IMR-90 (cell line): ENCODE data around the gene SYNPO2. TPM values are rescaled to one million over a fixed set of nuclear protein-coding genes. Genes with fewer than 3 reads are reported as not detected.

Experiments
- ATAC-seq: fragments of 200-7000 bp; cut with Tn5 transposase; 2 replicates; pipeline ENCODE4 v1.9.1; 2020; ENCODE audit warnings: low read depth, mild to moderate bottlenecking, moderate library complexity
- BruUV-seq: library from RNA; stranded (reverse); fragments of 400-500 nt; replicated peaks from 2 replicates; lab custom pipeline; 2021; lab: Mats Ljungman, UMichigan
- CTCF ChIA-PET: fragments of 300-600 bp; formaldehyde crosslinking; extraction: SDS; loops from one replicate; lab custom pipeline; 2021; ENCODE audit warnings: antibody characterized with exemption; lab: Yijun Ruan, JAX
- POLR2A ChIA-PET: fragments of 300-600 bp; sonication (Branson Sonifier 250); formaldehyde crosslinking; loops from one replicate; lab custom pipeline; 2022; ENCODE audit warnings: antibody characterized with exemption; ENCODE audit not compliant: unreplicated experiment; lab: Charles Lee
- DNase-seq: peaks from one replicate; pipeline ENCODE4 v3.0.0; 2013
- H2AFZ ChIP-seq: replicated peaks from 2 replicates; pipeline ENCODE3; 2013; ENCODE audit warnings: low read length, mild to moderate bottlenecking; ENCODE audit not compliant: poor library complexity
- H2AK5ac ChIP-seq: 2 replicates; pipeline ENCODE4 v1.6.1; 2013; ENCODE audit warnings: low read depth, low read length, inconsistent platforms
- H2AK9ac ChIP-seq: replicated peaks from 2 replicates; pipeline ENCODE3; 2013; ENCODE audit warnings: mild to moderate bottlenecking, low read depth, low read length, moderate library complexity; ENCODE audit not compliant: poor library complexity
- H2BK120ac ChIP-seq: 2 replicates; pipeline ENCODE4 v1.6.1; 2013; ENCODE audit warnings: low read depth, low read length, inconsistent platforms
- H2BK15ac ChIP-seq: 3 replicates; pipeline ENCODE4 v1.6.1; 2013; ENCODE audit warnings: low read depth, low read length, inconsistent platforms
- H2BK20ac ChIP-seq: 2 replicates; pipeline ENCODE4 v1.6.1; 2013; ENCODE audit warnings: low read depth, mild to moderate bottlenecking, inconsistent platforms, low read length, moderate library complexity
- H2BK5ac ChIP-seq: 2 replicates; pipeline ENCODE4 v1.6.1; 2013; ENCODE audit warnings: mild to moderate bottlenecking, low read depth, low read length, inconsistent platforms; ENCODE audit not compliant: poor library complexity, severe bottlenecking
- H3K14ac ChIP-seq: replicated peaks from 2 replicates; pipeline ENCODE4 v1.6.1; 2013; ENCODE audit warnings: low read depth, low read length, inconsistent platforms
- H3K18ac ChIP-seq: 2 replicates; pipeline ENCODE4 v1.6.1; 2013; ENCODE audit warnings: low read depth, low read length, control low read depth
- H3K23ac ChIP-seq: 2 replicates; pipeline ENCODE4 v1.6.1; 2013; ENCODE audit warnings: low read depth, low read length, inconsistent platforms
- H3K27ac ChIP-seq: 2 replicates; pipeline ENCODE4 v1.5.1; 2013; ENCODE audit warnings: mild to moderate bottlenecking, control low read depth, low read length; ENCODE audit not compliant: insufficient read depth
- H3K27me3 ChIP-seq: 2 replicates; pipeline ENCODE4 v1.6.1; 2013; ENCODE audit warnings: low read length; ENCODE audit not compliant: control insufficient read depth, insufficient read depth
- H3K36me3 ChIP-seq: 2 replicates; pipeline ENCODE4 v1.6.1; 2013; ENCODE audit warnings: low read length, mixed read lengths; ENCODE audit not compliant: control insufficient read depth, insufficient read depth
- H3K4ac ChIP-seq: 2 replicates; pipeline ENCODE4 v1.6.1; 2013; ENCODE audit warnings: low read depth, low read length, inconsistent platforms
- H3K4me1 ChIP-seq: 2 replicates; pipeline ENCODE4 v1.6.1; 2013; ENCODE audit warnings: low read length, mixed read lengths; ENCODE audit not compliant: control insufficient read depth, insufficient read depth
- H3K4me2 ChIP-seq: 2 replicates; pipeline ENCODE4 v1.6.1; 2013; ENCODE audit warnings: low read depth, mild to moderate bottlenecking, control low read depth, low read length, moderate library complexity
- H3K4me3 ChIP-seq: 2 replicates; pipeline ENCODE4 v1.5.1; 2013; ENCODE audit warnings: low read depth, mild to moderate bottlenecking, control low read depth, low read length, moderate library complexity; ENCODE audit not compliant: insufficient read depth
- H3K56ac ChIP-seq: 2 replicates; pipeline ENCODE4 v1.6.1; 2013; ENCODE audit warnings: low read length, inconsistent platforms; ENCODE audit not compliant: insufficient read depth; ENCODE audit errors: extremely low read depth
- H3K79me1 ChIP-seq, 2 experiments: 2 replicates each; pipeline ENCODE4 v1.6.1; 2013; ENCODE audit warnings: low read length in 2 of 2, inconsistent platforms in 1 of 2, low read depth in 1 of 2
- H3K9ac ChIP-seq: 2 replicates; pipeline ENCODE4 v1.6.1; 2013; ENCODE audit warnings: low read depth, low read length, control low read depth
- H3K9me1 ChIP-seq: 2 replicates; pipeline ENCODE4 v1.6.1; 2013; ENCODE audit warnings: low read length, inconsistent platforms; ENCODE audit not compliant: insufficient read depth
- H3K9me3 ChIP-seq: 2 replicates; pipeline ENCODE4 v1.6.1; 2013; ENCODE audit warnings: low read length; ENCODE audit not compliant: control insufficient read depth, insufficient read depth
- H4K20me1 ChIP-seq: 2 replicates; pipeline ENCODE4 v1.6.1; 2013; ENCODE audit warnings: low read length, inconsistent platforms; ENCODE audit not compliant: insufficient read depth
- H4K5ac ChIP-seq: 2 replicates; pipeline ENCODE4 v1.6.1; 2013; ENCODE audit warnings: mild to moderate bottlenecking, low read depth, low read length, control low read depth
- H4K8ac ChIP-seq, 2 experiments: 2 replicates each; pipeline ENCODE4 v1.6.1; 2013; ENCODE audit warnings: low read depth in 2 of 2, low read length in 2 of 2, control low read depth in 1 of 2, inconsistent platforms in 1 of 2
- H4K91ac ChIP-seq: 2 replicates; pipeline ENCODE4 v1.6.1; 2013; ENCODE audit warnings: low read depth, low read length, inconsistent platforms; ENCODE audit not compliant: insufficient read depth
- FOS ChIP-seq: fragments of 150-350 bp; IDR thresholded peaks from 2 replicates; pipeline ENCODE4 v1.6.1; 2016; ENCODE audit warnings: low read depth, low read length
- MAFK ChIP-seq: IDR thresholded peaks from 2 replicates; pipeline ENCODE4 v1.6.1; 2012; ENCODE audit warnings: low read depth, low read length, improper control_type of control experiment
- RCOR1 ChIP-seq: IDR thresholded peaks from 2 replicates; pipeline ENCODE4 v1.6.1; 2012; ENCODE audit warnings: mild to moderate bottlenecking, low read length, improper control_type of control experiment; ENCODE audit not compliant: insufficient replicate concordance
- RFX5 ChIP-seq: IDR thresholded peaks from 2 replicates; pipeline ENCODE4 v1.8.0; 2012; ENCODE audit warnings: low read depth, mild to moderate bottlenecking, low read length, moderate library complexity
- SMC3 ChIP-seq: fragments of 150-350 bp; IDR thresholded peaks from 2 replicates; pipeline ENCODE4 v1.6.1; 2016; ENCODE audit warnings: low read depth, mild to moderate bottlenecking, antibody characterized with exemption, low read length, moderate library complexity
- whole genome bisulfite sequencing, 2 experiments: methylation state at CpG; one replicate each; pipeline versions ENCODE4 v1.1.5 to v1.1.7; 2013; ENCODE audit warnings: missing lambda C conversion rate in 2 of 2; ENCODE audit not compliant: insufficient read length in 1 of 2; ENCODE audit errors: extremely low coverage in 2 of 2; 5-methylcytosine and 5-hydroxymethylcytosine counted together
- dilution Hi-C: fragments of 300-500 bp; cut with HindIII; formaldehyde crosslinking; loops from one replicate; pipeline ENCODE4 v1.14.3; 2018; ENCODE audit warnings: low sequenced_read_pairs; ENCODE audit not compliant: unreplicated experiment
- in situ Hi-C: fragments of 300-500 bp; cut with MboI; formaldehyde crosslinking; loops from 3 replicates; pipeline ENCODE4 v1.14.3; 2019; ENCODE audit warnings: low sequenced_read_pairs, inconsistent platforms, mixed read lengths
- intact Hi-C: fragments of 100-400 bp; cut with micrococcal nuclease; formaldehyde crosslinking; loops from 2 replicates; pipeline ENCODE4 v1.10.0; 2022
- polyA plus RNA-seq, 3 experiments: library from polyadenylated mRNA; depleted of rRNA; stranded (reverse); fragments of >200 nt; gene quantifications; 2 replicates each; pipeline ENCODE4 v1.2.3, GENCODE V29; 2012; ENCODE audit warnings: low replicate concordance in 1 of 3
- total RNA-seq: library from RNA; depleted of rRNA; stranded (reverse); fragments of >200 nt; gene quantifications from 2 replicates; pipeline ENCODE4 v1.2.3, GENCODE V29; 2012
- TF ChIP-seq, protein P1 (sequence below): fragments of 150-350 bp; IDR thresholded peaks from 2 replicates; pipeline ENCODE4 v1.6.1; 2016; ENCODE audit warnings: low read depth, mild to moderate bottlenecking, low read length, moderate library complexity, borderline replicate concordance

Gene SYNPO2
- total and polyA plus RNA-seq, 2 of the 4 experiments (the other 2 are of a cell fraction), result 0.99 to 1.8 TPM

DNA sequence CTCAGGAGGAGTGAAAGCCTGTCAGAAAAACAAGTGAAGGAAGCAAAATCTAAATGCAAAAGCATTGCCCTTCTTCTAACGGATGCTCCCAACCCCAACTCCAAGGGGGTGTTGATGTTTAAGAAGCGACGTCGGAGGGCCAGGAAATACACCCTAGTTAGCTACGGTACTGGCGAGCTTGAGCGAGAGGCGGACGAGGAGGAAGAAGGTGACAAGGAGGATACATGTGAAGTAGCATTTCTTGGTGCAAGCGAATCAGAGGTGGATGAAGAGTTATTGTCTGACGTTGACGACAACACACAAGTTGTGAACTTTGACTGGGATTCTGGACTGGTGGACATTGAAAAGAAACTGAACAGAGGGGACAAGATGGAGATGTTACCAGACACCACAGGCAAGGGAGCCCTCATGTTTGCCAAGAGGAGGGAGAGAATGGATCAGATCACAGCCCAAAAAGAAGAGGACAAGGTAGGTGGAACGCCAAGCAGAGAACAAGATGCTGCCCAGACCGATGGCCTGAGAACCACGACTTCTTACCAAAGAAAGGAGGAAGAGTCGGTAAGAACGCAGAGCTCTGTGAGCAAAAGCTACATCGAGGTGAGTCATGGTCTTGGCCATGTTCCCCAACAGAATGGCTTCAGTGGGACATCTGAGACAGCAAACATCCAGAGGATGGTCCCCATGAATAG is 141.3 kb downstream of the SYNPO2 start:
- CTCF ChIA-PET, result interaction anchor here (0.5 kb wide), 1 partner anchor 8 kb away, joined by 3 read pairs; no protein-coding TSS in a partner anchor
- intact Hi-C loops, result no loop called here

More for the DNA sequence above, 141.3 kb downstream of the SYNPO2 start:
- no peaks in the 10 kb centered on the region for H3K27me3 ChIP-seq
- peaks cover 0 to 7% of the 10 kb centered on the region in 2 experiments; a peak in 1 of 4 replicates for H3K79me1 ChIP-seq
- no peak overlapping the region for H3K27ac ChIP-seq
- no peak overlapping the region for H3K23ac ChIP-seq
- POLR2A ChIA-PET, result interaction anchor here (0.6 to 1.2 kb wide), 2 partner anchors 36 to 191 kb away, joined by 3 read pairs; no protein-coding TSS in a partner anchor
- peak overlapping the region; percentile 62 for H2BK20ac ChIP-seq
- H2BK120ac ChIP-seq, result peak overlapping the region; percentile 30
- no peak overlapping the region for H2AK9ac ChIP-seq
- dilution Hi-C loops (no loop called here), in situ Hi-C loops (loop anchor here (5.0 kb wide), 1 partner anchor 43 kb away; no protein-coding TSS in a partner anchor)
- 97% methylated on average over 10 of the region's 18 CpGs; no CpG with 5 or more reads in 1 of the 2 experiments for WGBS, 2 experiments
- H3K4me1 ChIP-seq, result peaks cover 13% of the 10 kb centered on the region
- peak overlapping the region; percentile 87; the same call in 2 of the 3 replicates for H2BK15ac ChIP-seq
- TF ChIP-seq, protein P1, sequence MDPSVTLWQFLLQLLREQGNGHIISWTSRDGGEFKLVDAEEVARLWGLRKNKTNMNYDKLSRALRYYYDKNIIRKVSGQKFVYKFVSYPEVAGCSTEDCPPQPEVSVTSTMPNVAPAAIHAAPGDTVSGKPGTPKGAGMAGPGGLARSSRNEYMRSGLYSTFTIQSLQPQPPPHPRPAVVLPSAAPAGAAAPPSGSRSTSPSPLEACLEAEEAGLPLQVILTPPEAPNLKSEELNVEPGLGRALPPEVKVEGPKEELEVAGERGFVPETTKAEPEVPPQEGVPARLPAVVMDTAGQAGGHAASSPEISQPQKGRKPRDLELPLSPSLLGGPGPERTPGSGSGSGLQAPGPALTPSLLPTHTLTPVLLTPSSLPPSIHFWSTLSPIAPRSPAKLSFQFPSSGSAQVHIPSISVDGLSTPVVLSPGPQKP, result no peak
- TF ChIP-seq RCOR1 (no peak), MAFK (no peak), RFX5 (no peak), SMC3 (no peak), FOS (no peak)
- H2AK5ac ChIP-seq, result peak overlapping the region; percentile 72
- ATAC-seq (no peak), DNase-seq (no peak)
- no peak overlapping the region for H3K4me3 ChIP-seq
- BruUV-seq, result no TSS peak
- H3K9me3 ChIP-seq, result no peaks in the 10 kb centered on the region
- no peak overlapping the region for H4K5ac ChIP-seq
- H3K4me2 ChIP-seq, result no peak overlapping the region
- H4K8ac ChIP-seq, result 0 out of 4 replicates have a peak overlapping the region, but pooled peaks of 1 of the 2 experiments have one; percentile 45
- peaks cover 15% of the 10 kb centered on the region for H3K9me1 ChIP-seq
- H4K20me1 ChIP-seq, result no peaks in the 10 kb centered on the region
- H3K4ac ChIP-seq, result peak overlapping the region; percentile 42; the same call in 1 of the 2 replicates
- H3K9ac ChIP-seq, result no peak overlapping the region
- no peak overlapping the region; the same call in 1 of the 2 replicates for H4K91ac ChIP-seq
- peak overlapping the region; percentile 26; the same call in 1 of the 2 replicates for H3K18ac ChIP-seq
- no peak overlapping the region for H3K56ac ChIP-seq
- peaks cover 8% of the 10 kb centered on the region for H3K36me3 ChIP-seq
- H2AFZ ChIP-seq, result no peak overlapping the region
- H2BK5ac ChIP-seq, result no peak overlapping the region
- H3K14ac ChIP-seq, result peak overlapping the region; percentile 13; the same call in 1 of the 2 replicates
